GM23338 (cell line): ENCODE measurements around the gene MAPK8. TPM values are rescaled to one million over a fixed set of nuclear protein-coding genes. Genes with fewer than 3 reads are reported as not detected.

Source experiments
- ATAC-seq: fragments of 200-7000 bp; cut with Tn5 transposase; 3 replicates; pipeline ENCODE4 v1.9.1; 2020
- DNase-seq: peaks from one replicate; pipeline ENCODE4 v3.0.0-alpha.2; 2015; ENCODE audit warnings: low spot score
- H2AFZ ChIP-seq: fragments of 200-600 bp; sonication (generic); 2 replicates; pipeline ENCODE4 v1.8.0; 2016; ENCODE audit warnings: antibody characterized with exemption, mild to moderate bottlenecking, moderate library complexity
- H3F3A ChIP-seq: fragments of 200-600 bp; sonication (generic); replicated peaks from 2 replicates; pipeline ENCODE4 v1.8.0; 2017; ENCODE audit warnings: antibody characterized with exemption, mixed run types, low read depth
- H3K27ac ChIP-seq: fragments of 200-600 bp; sonication (generic); 2 replicates; pipeline ENCODE4 v1.6.1; 2016; ENCODE audit warnings: low read depth
- H3K27me3 ChIP-seq: fragments of 200-600 bp; sonication (generic); 2 replicates; pipeline ENCODE4 v1.8.0; 2016; ENCODE audit warnings: mild to moderate bottlenecking, mixed run types, moderate library complexity; ENCODE audit not compliant: insufficient read depth
- H3K36me3 ChIP-seq: fragments of 200-600 bp; sonication (generic); 2 replicates; pipeline ENCODE4 v1.8.0; 2016; ENCODE audit warnings: mild to moderate bottlenecking; ENCODE audit not compliant: insufficient read depth
- H3K4me1 ChIP-seq: fragments of 200-600 bp; sonication (generic); 2 replicates; pipeline ENCODE4 v1.8.0; 2016; ENCODE audit warnings: mild to moderate bottlenecking, moderate library complexity; ENCODE audit not compliant: insufficient read depth
- H3K4me2 ChIP-seq: fragments of 200-600 bp; sonication (generic); 2 replicates; pipeline ENCODE4 v1.7.1; 2017; ENCODE audit warnings: mixed run types
- H3K4me3 ChIP-seq: fragments of 200-600 bp; sonication (generic); 2 replicates; pipeline ENCODE4 v1.6.1; 2016; ENCODE audit warnings: mixed run types
- H3K79me2 ChIP-seq: fragments of 200-600 bp; sonication (generic); replicated peaks from 2 replicates; pipeline ENCODE4 v1.8.0; 2017; ENCODE audit warnings: mild to moderate bottlenecking; ENCODE audit not compliant: insufficient read depth
- H3K9me2 ChIP-seq: fragments of 200-600 bp; sonication (generic); 2 replicates; pipeline ENCODE4 v1.8.0; 2017; ENCODE audit not compliant: insufficient read depth
- H4K20me1 ChIP-seq: fragments of 200-600 bp; sonication (generic); replicated peaks from 2 replicates; pipeline ENCODE4 v1.8.0; 2017; ENCODE audit warnings: mild to moderate bottlenecking; ENCODE audit not compliant: insufficient read depth
- H3K27ac Mint-ChIP-seq: 2 replicates; pipeline ENCODE4 v1.8.0; 2020; ENCODE audit warnings: inconsistent platforms, mild to moderate bottlenecking, moderate library complexity, mixed read lengths
- H3K27me3 Mint-ChIP-seq: 3 replicates; pipeline ENCODE4 v1.8.0; 2022; ENCODE audit warnings: low read depth, mild to moderate bottlenecking, moderate library complexity, mixed read lengths, inconsistent platforms; ENCODE audit not compliant: insufficient read depth, poor library complexity
- H3K36me3 Mint-ChIP-seq: 3 replicates; pipeline ENCODE4 v1.8.0; 2021; ENCODE audit warnings: low read depth, mild to moderate bottlenecking, inconsistent platforms, moderate library complexity, mixed read lengths
- H3K4me1 Mint-ChIP-seq: 3 replicates; pipeline ENCODE4 v1.8.0; 2020; ENCODE audit warnings: mild to moderate bottlenecking, inconsistent platforms, mixed read lengths
- H3K4me3 Mint-ChIP-seq: 3 replicates; pipeline ENCODE4 v1.8.0; 2021; ENCODE audit warnings: moderate library complexity, mild to moderate bottlenecking, inconsistent platforms, mixed read lengths
- H3K9me3 Mint-ChIP-seq: 3 replicates; pipeline ENCODE4 v1.8.0; 2020; ENCODE audit warnings: moderate library complexity, mild to moderate bottlenecking, inconsistent platforms, mixed read lengths
- CREB1 ChIP-seq: fragments of 250-450 bp; sonication (Bioruptor Pico); IDR thresholded peaks from 2 replicates; pipeline ENCODE4 v1.5.0; 2020; ENCODE audit warnings: low read depth, mild to moderate bottlenecking, moderate library complexity
- CTCF ChIP-seq, 2 experiments: fragments of 200-600 bp in 1 of 2; sonication (generic) in 1 of 2; conservative IDR thresholded peaks; 2 replicates each; pipeline versions ENCODE4 v1.5.1 to v1.6.1; 2016 to 2017; ENCODE audit warnings: antibody characterized with exemption in 2 of 2, low read depth in 2 of 2, mild to moderate bottlenecking in 2 of 2, moderate library complexity in 1 of 2
- ETS1 ChIP-seq: IDR thresholded peaks from 2 replicates; pipeline ENCODE4 v1.6.1; 2016; ENCODE audit warnings: antibody characterized with exemption
- EZH2 ChIP-seq: fragments of 200-600 bp; sonication (generic); IDR thresholded peaks from one replicate; pipeline ENCODE4 v1.8.0; 2017; ENCODE audit warnings: antibody characterized with exemption, mild to moderate bottlenecking, low read depth; ENCODE audit not compliant: unreplicated experiment
- EZH2phosphoT487 ChIP-seq: fragments of 200-600 bp; sonication (generic); IDR thresholded peaks from one replicate; pipeline ENCODE4 v1.8.1; 2018; ENCODE audit warnings: antibody characterized with exemption; ENCODE audit not compliant: unreplicated experiment
- JUNB ChIP-seq: IDR thresholded peaks from one replicate; pipeline ENCODE4 v1.6.1; 2016; ENCODE audit warnings: antibody characterized with exemption; ENCODE audit not compliant: unreplicated experiment
- NANOG ChIP-seq: IDR thresholded peaks from 2 replicates; pipeline ENCODE4 v1.6.1; 2016; ENCODE audit warnings: antibody characterized with exemption, borderline replicate concordance
- POLR2AphosphoS5 ChIP-seq: IDR thresholded peaks from 2 replicates; pipeline ENCODE4 v1.6.1; 2016; ENCODE audit warnings: antibody characterized with exemption, low read depth
- REST ChIP-seq: IDR thresholded peaks from one replicate; pipeline ENCODE4 v1.6.1; 2018; ENCODE audit warnings: antibody characterized with exemption; ENCODE audit not compliant: unreplicated experiment
- STAT1 ChIP-seq: IDR thresholded peaks from one replicate; pipeline ENCODE4 v1.6.1; 2016; ENCODE audit warnings: antibody characterized with exemption; ENCODE audit not compliant: unreplicated experiment
- ZNF114 ChIP-seq: fragments of 250-450 bp; sonication (Bioruptor Pico); IDR thresholded peaks from 2 replicates; pipeline ENCODE4 v1.5.0; 2020; ENCODE audit warnings: mild to moderate bottlenecking, moderate library complexity
- polyA plus RNA-seq: library from polyadenylated mRNA; unstranded; fragments of >200 nt; fragmentation: Nextera tagmentation; extraction: Ambion mirVana; gene quantifications from 2 replicates; pipeline ENCODE4 v1.2.1, GENCODE V29; 2016
- total RNA-seq: library from RNA; depleted of rRNA; stranded (reverse); fragments of >200 nt; shearing (Covaris generic); gene quantifications from 2 replicates; pipeline ENCODE4 v1.2.3, GENCODE V29; 2014

MAPK8 gene
- total and polyA plus RNA-seq, 2 experiments from 2014 or later: 52.4 to 73.6 TPM

GRCh38 chr10:48475943-48476278 is 169.4 kb downstream of the MAPK8 start:
- peaks cover 17% of the 10 kb centered on the region for H3K4me1 Mint-ChIP-seq
- H3K9me3 Mint-ChIP-seq: peaks cover 4% of the 10 kb centered on the region; the same call in 1 of the 3 replicates
- Histone ChIP-seq H3K36me3 (no peaks in the 10 kb centered on the region), H3K9me2 (no peaks in the 10 kb centered on the region), H3K4me2 (no peak overlapping the region), H3K4me3 (no peak overlapping the region), H3K27ac (no peak overlapping the region), H3K4me1 (peaks cover 9% of the 10 kb centered on the region), H3F3A (no peaks in the 10 kb centered on the region), H4K20me1 (no peaks in the 10 kb centered on the region), H3K27me3 (no peaks in the 10 kb centered on the region), H2AFZ (no peak overlapping the region), H3K79me2 (no peaks in the 10 kb centered on the region)
- TF ChIP-seq STAT1: no peak
- TF ChIP-seq POLR2AphosphoS5: no peak
- no peak for TF ChIP-seq NANOG
- TF ChIP-seq JUNB: no peak
- no peak for TF ChIP-seq ETS1
- no peak for TF ChIP-seq ZNF114 (CRISPR knock-in tag)
- TF ChIP-seq CREB1 (CRISPR knock-in tag): no peak
- no peak for TF ChIP-seq EZH2
- no peak for TF ChIP-seq EZH2phosphoT487
- no peak for TF ChIP-seq REST
- DNase-seq (no peak), ATAC-seq (no peak)
- H3K27ac Mint-ChIP-seq: peak overlapping the region; percentile 14
- H3K36me3 Mint-ChIP-seq: peaks cover 9% of the 10 kb centered on the region; the same call in 2 of the 3 replicates
- no peak overlapping the region for H3K4me3 Mint-ChIP-seq
- peaks cover 11% of the 10 kb centered on the region for H3K27me3 Mint-ChIP-seq

- no peaks in the 10 kb centered on the region for H3K9me2 ChIP-seq
- H3K4me3 ChIP-seq: no peak overlapping the region
- no peak for ATAC-seq
- peaks cover 7% of the 10 kb centered on the region; the same call in 2 of the 3 replicates for H3K36me3 Mint-ChIP-seq
- peaks cover 9% of the 10 kb centered on the region for H3K4me1 ChIP-seq
- no peaks in the 10 kb centered on the region for H3K36me3 ChIP-seq
- no peak overlapping the region for H3K27ac ChIP-seq
- no peak overlapping the region for H2AFZ ChIP-seq
- peaks cover 4% of the 10 kb centered on the region; the same call in 1 of the 3 replicates for H3K9me3 Mint-ChIP-seq
- H3K79me2 ChIP-seq: no peaks in the 10 kb centered on the region
- no peak for DNase-seq
- H3K4me1 Mint-ChIP-seq: peaks cover 17% of the 10 kb centered on the region
- no peaks in the 10 kb centered on the region for H3F3A ChIP-seq
- peaks cover 11% of the 10 kb centered on the region for H3K27me3 Mint-ChIP-seq
- H3K4me2 ChIP-seq: 0 out of 2 replicates have a peak overlapping the region, but pooled peaks have one; percentile 20
- no peaks in the 10 kb centered on the region for H4K20me1 ChIP-seq
- no peak overlapping the region for H3K4me3 Mint-ChIP-seq
- H3K27me3 ChIP-seq: no peaks in the 10 kb centered on the region
- H3K27ac Mint-ChIP-seq: peak overlapping the region; percentile 14
- TF ChIP-seq CTCF (conservative IDR thresholded peaks at IDR 0.05; ENCODE audit: low read depth in 2 of 2) (no peak), NANOG (no peak)
These were observed 170.0 kb downstream of the MAPK8 start for GRCh38 chr10:48476279-48476982.
